Stomach (tissue), 4 donors: Measurements from ENCODE around the gene NLRX1.

ENCODE experiments used
- EP300 ChIP-seq: sonication (generic); formaldehyde crosslinking; IDR thresholded peaks from one replicate; pipeline ENCODE4 v1.6.1; 2017; ENCODE audit warnings: antibody characterized with exemption
- POLR2A ChIP-seq, 4 donors: fragments of 450-650 bp; IDR thresholded peaks; one replicate each; pipeline ENCODE4 v1.6.1; 2016; ENCODE audit warnings: antibody characterized with exemption in 4 of 4, control low read depth in 2 of 4, mild to moderate bottlenecking in 1 of 4, moderate library complexity in 1 of 4
- POLR2AphosphoS5 ChIP-seq, 3 donors: sonication (generic); formaldehyde crosslinking; IDR thresholded peaks; one replicate each; pipeline ENCODE4 v1.6.1; 2016; ENCODE audit warnings: antibody characterized with exemption in 3 of 3
- TF ChIP-seq, protein P1 (sequence below), 7 experiments: fragments of 450-650 bp in 4 of 7; fragments of 200-600 bp in 3 of 7; sonication (generic) in 3 of 7; IDR thresholded peaks; one replicate each; pipeline ENCODE4 v1.5.1; 2016 to 2019; ENCODE audit warnings: antibody characterized with exemption in 7 of 7, control low read depth in 2 of 7, mild to moderate bottlenecking in 1 of 7

DNA sequence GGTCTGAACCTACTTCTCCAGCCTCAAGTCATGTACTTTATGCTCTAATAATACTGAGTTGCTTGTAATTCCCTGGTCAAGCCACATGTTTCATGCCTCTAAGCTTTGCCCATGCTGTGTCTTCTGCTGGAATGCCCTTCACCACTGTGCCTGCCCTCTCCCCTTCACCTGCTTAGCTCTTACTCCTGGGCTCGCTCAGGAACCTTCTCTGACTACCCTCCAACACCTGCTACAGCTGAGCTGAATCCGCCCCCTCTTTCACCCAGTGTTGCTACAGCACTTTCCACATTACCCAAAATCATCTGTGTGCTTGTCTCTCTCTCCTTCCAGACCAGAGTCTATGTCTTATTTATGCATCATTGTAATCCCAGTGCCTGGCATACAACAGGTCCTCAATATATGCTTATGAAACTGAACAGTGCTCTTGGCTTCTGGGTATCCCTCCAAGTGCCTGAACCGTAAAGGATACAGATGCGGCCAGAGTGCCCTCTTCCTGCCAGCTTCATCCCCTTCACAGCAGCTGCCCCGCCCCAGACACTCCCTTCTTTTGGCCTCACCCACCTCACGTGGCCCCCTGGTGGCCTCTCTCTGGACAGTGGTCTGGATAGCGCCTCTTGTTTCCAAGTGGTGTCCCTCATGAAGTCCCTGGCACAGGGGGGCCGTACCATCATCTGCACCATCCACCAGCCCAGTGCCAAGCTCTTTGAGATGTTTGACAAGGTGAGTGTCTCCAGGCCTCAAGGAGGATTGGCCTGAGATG is 12.6 kb upstream of the NLRX1 start:
- TF ChIP-seq, protein P1, sequence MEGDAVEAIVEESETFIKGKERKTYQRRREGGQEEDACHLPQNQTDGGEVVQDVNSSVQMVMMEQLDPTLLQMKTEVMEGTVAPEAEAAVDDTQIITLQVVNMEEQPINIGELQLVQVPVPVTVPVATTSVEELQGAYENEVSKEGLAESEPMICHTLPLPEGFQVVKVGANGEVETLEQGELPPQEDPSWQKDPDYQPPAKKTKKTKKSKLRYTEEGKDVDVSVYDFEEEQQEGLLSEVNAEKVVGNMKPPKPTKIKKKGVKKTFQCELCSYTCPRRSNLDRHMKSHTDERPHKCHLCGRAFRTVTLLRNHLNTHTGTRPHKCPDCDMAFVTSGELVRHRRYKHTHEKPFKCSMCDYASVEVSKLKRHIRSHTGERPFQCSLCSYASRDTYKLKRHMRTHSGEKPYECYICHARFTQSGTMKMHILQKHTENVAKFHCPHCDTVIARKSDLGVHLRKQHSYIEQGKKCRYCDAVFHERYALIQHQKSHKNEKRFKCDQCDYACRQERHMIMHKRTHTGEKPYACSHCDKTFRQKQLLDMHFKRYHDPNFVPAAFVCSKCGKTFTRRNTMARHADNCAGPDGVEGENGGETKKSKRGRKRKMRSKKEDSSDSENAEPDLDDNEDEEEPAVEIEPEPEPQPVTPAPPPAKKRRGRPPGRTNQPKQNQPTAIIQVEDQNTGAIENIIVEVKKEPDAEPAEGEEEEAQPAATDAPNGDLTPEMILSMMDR (IDR thresholded peaks at IDR 0.05), result no peak
- TF ChIP-seq POLR2AphosphoS5 (IDR thresholded peaks at IDR 0.05), result no peak
- no peak for TF ChIP-seq EP300
- TF ChIP-seq POLR2A (IDR thresholded peaks at IDR 0.05), result no peak
